Mucosa of descending colon (tissue), 3 donors: ENCODE data around the gene TCP11. TPM values are rescaled to one million over a fixed set of nuclear protein-coding genes. Genes with fewer than 3 reads are reported as not detected.

ENCODE experiments used
- ATAC-seq: fragments of 200-7000 bp; cut with Tn5 transposase; one replicate; pipeline ENCODE4 v1.9.1; 2020; ENCODE audit warnings: mild to moderate bottlenecking, moderate library complexity
- DNase-seq, 3 donors: peaks; one replicate each; pipeline ENCODE4 v3.0.0-alpha.2; 2020
- H3K36me3 ChIP-seq: fragments of 200-600 bp; one replicate; pipeline ENCODE4 v1.8.0; 2021; ENCODE audit warnings: low read depth, mild to moderate bottlenecking
- H3K4me1 ChIP-seq: fragments of 200-600 bp; one replicate; pipeline ENCODE4 v1.8.0; 2021; ENCODE audit warnings: low read depth, mild to moderate bottlenecking
- H3K4me3 ChIP-seq: fragments of 200-600 bp; one replicate; pipeline ENCODE4 v1.8.0; 2021; ENCODE audit warnings: mild to moderate bottlenecking
- H3K9me3 ChIP-seq: fragments of 200-600 bp; one replicate; pipeline ENCODE4 v1.8.0; 2021; ENCODE audit warnings: mild to moderate bottlenecking
- intact Hi-C, 2 donors: fragments of 100-400 bp; cut with DNase I in 1 of 2; cut with micrococcal nuclease in 1 of 2; formaldehyde crosslinking; loops; one replicate each; pipeline versions ENCODE4 v1.11.0 to v1.11.1; 2022; cut with DNase I, micrococcal nuclease
- long read RNA-seq, 2 donors: library from polyadenylated mRNA; unstranded; transcript quantifications; one replicate each; pipeline ENCODE4 v2.0.0, GENCODE V29; 2019 to 2021
- total RNA-seq, 3 donors: library from RNA; stranded (reverse); fragmentation: NEBNext Ultra II Directional in 2 of 3; extraction: Animal tissue kit (Norgen Biotek cat#: 25700) in 2 of 3; gene quantifications; one replicate each; pipeline versions ENCODE4 v1.2.1 to v1.2.4, GENCODE V29; 2021 to 2023
- TF ChIP-seq, protein P1 (sequence below): fragments of 200-600 bp; IDR thresholded peaks from one replicate; pipeline ENCODE4 v1.8.0; 2022; ENCODE audit warnings: antibody characterized with exemption, mild to moderate bottlenecking
- donor health status: DM: no; HTN: no; CAD: no; lungs with moderate emphysema.
- donor health status: DM: no; HTN: no; CAD: no.
- donor health status: DM: no; HTN: yes; CAD: no.

TCP11 gene
- not detected for total RNA-seq
- long read RNA-seq, donor 1: 0 reads
- long read RNA-seq, donor 2: 0 reads

DNA sequence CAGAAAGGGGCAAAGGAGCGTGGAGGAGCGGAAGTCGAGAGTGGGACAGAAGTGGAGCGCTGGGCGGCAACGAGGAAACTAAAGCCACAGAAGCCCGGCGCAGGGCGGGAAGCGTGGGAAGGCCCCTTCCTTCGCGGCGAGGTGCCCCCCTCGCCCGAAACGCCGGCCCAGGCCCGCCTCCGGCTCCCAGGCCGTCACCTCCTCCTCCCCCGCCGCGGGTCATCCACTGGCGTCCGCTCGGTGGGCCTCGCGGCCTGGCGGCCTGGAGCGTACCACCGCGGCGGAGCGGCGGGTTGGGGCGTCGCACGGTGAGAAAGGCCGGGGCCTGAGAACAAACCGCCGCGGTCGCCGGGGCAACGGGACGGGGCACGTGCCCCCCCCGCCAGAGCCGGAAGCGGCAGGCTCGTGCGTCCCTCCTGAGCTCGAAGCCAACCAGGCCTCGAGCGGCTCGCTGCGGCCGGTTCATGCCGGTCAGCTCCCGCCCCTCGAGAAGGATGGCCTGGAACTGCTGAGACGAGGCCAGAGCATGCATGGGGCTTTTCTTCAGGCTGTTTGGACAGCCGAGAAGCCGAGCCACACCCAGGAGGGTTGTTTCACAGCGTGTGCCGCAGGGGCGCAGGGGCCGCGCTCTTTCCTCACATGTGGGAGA is at the start of gene TCP11:
TSS of gene TCP11 (minus strand) at position 333 of the 649 bp plus-strand sequence. CDS start 469 bp downstream, outside the sequence.
- H3K9me3 ChIP-seq: no peaks in the 10 kb centered on the region
- no peak within 1 kb of the TSS for H3K4me3 ChIP-seq
- H3K4me1 ChIP-seq: peaks cover 14% of the 10 kb centered on the region
- H3K36me3 ChIP-seq: no peaks in the 10 kb centered on the region
- DNase-seq (peak; percentile 55 to 62 (median 61)), ATAC-seq (peak; percentile 75)
- intact Hi-C loops: loop anchor here (2.0 to 10.0 kb wide), 2 partner anchors 64 to 154 kb away; no protein-coding TSS in a partner anchor
- TF ChIP-seq, protein P1, sequence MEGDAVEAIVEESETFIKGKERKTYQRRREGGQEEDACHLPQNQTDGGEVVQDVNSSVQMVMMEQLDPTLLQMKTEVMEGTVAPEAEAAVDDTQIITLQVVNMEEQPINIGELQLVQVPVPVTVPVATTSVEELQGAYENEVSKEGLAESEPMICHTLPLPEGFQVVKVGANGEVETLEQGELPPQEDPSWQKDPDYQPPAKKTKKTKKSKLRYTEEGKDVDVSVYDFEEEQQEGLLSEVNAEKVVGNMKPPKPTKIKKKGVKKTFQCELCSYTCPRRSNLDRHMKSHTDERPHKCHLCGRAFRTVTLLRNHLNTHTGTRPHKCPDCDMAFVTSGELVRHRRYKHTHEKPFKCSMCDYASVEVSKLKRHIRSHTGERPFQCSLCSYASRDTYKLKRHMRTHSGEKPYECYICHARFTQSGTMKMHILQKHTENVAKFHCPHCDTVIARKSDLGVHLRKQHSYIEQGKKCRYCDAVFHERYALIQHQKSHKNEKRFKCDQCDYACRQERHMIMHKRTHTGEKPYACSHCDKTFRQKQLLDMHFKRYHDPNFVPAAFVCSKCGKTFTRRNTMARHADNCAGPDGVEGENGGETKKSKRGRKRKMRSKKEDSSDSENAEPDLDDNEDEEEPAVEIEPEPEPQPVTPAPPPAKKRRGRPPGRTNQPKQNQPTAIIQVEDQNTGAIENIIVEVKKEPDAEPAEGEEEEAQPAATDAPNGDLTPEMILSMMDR: no peak

DNA sequence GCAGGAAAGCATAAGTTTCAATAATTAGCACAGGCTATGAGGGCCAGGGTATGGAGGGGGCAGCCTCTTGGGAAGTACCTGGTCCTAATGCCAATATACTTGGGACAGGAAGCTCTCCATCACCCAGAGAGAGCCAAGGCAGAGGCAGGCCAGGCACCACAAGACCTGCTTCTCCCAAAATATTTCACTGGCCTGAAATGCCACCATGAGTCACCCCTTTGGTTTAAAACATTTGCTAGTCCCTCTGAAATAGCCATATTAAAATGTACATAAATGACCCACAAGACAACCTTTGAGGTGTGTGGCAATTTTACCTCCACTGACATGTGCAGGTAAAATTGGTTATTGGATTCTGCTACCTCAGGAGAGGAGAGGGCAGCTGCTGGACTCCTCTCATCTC is 49.2 kb upstream of the TCP11 start:
- intact Hi-C loops: no loop called here

GRCh38 chr6:35188886-35189285 is 47.7 kb upstream of the TCP11 start:
- TF ChIP-seq, protein P1: no peak
- intact Hi-C loops: no loop called here
- no peaks in the 10 kb centered on the region for H3K9me3 ChIP-seq
- H3K4me3 ChIP-seq: no peak overlapping the region
- DNase-seq: no peak
- ATAC-seq: no peak
- no peaks in the 10 kb centered on the region for H3K36me3 ChIP-seq
- H3K4me1 ChIP-seq: no peaks in the 10 kb centered on the region

More for the DNA sequence above, 49.2 kb upstream of the TCP11 start:
- H3K4me1 ChIP-seq: no peaks in the 10 kb centered on the region
- ATAC-seq (no peak), DNase-seq (no peak)
- no peak overlapping the region for H3K4me3 ChIP-seq
- H3K9me3 ChIP-seq: no peaks in the 10 kb centered on the region
- TF ChIP-seq, protein P1: no peak
- no peaks in the 10 kb centered on the region for H3K36me3 ChIP-seq

DNA sequence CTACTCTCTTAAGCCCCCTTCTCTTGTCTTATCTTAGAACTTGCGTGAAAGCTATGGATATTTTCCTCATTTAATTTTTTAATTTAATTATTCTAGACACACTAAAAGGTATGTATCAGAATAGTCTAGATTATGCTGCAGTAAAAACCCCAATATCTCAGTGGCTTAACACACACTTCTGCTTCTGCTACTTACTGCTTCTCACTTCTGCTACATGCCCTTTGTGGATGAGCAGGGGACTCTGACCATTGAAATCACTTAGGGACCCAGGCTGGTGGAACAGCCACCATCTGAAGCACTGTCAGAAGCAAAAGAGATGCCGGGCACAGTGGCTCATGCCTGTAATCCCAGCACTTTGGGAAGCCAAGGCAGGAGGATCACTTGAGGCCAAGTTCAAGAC is 45.4 kb upstream of the TCP11 start:
- no peaks in the 10 kb centered on the region for H3K9me3 ChIP-seq
- TF ChIP-seq, protein P1: no peak
- H3K36me3 ChIP-seq: no peaks in the 10 kb centered on the region
- no peak overlapping the region for H3K4me3 ChIP-seq
- DNase-seq (no peak), ATAC-seq (no peak)
- intact Hi-C loops: no loop called here
- H3K4me1 ChIP-seq: peaks cover 4% of the 10 kb centered on the region

- intact Hi-C loops: no loop called here
- Histone ChIP-seq H3K36me3 (no peaks in the 10 kb centered on the region), H3K9me3 (no peaks in the 10 kb centered on the region), H3K4me3 (no peak overlapping the region), H3K4me1 (peaks cover 4% of the 10 kb centered on the region)
- ATAC-seq (no peak), DNase-seq (no peak)
- TF ChIP-seq, protein P1: no peak
Measured at GRCh38 chr6:35185971-35186370, 44.8 kb upstream of the TCP11 start.
